ENCODE results near the gene SLC6A12. TPM values are rescaled to one million over a fixed set of nuclear protein-coding genes. Genes with fewer than 3 reads are reported as not detected.

Gene SLC6A12
- total RNA-seq, 2 donors from 2014 or later: 0.33 to 6.7 TPM

DNA sequence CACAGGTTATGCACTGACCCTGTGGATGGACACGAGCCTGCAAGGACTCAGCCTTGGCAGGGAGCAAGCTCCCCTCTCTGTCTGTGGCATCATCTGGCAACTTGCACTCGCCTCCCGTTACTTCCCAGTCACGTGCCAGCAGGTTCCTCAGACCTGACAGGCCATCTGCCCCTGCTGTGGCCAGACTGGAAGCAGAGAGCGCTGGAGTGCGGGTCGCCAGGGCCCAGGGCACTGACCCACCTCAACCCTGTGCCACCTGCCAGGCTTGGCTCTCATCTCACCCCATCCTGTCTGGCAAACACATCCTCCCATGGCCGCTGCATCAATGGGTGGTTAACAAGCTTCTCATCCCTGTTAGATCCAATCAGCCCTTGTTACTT, 28.4 kb downstream of the SLC6A12 start:
- WGBS, 2 donors: 57 to 86% methylated on average over 4 to 5 of the region's 8 CpGs
- H3K27ac ChIP-seq: no peak overlapping the region
- ATAC-seq (no peak), DNase-seq (no peak)
- intact Hi-C loops (cut with DNase I): no loop called here
- H3K27me3 ChIP-seq: no peaks in the 10 kb centered on the region
- no peaks in the 10 kb centered on the region for H3K36me3 ChIP-seq (replicated peaks in 1 of 2; ENCODE audit: insufficient read depth in 1 of 2, low read depth in 2 of 2)
- no peak for TF ChIP-seq POLR2A (IDR thresholded peaks at IDR 0.05)
- TF ChIP-seq, protein P1, sequence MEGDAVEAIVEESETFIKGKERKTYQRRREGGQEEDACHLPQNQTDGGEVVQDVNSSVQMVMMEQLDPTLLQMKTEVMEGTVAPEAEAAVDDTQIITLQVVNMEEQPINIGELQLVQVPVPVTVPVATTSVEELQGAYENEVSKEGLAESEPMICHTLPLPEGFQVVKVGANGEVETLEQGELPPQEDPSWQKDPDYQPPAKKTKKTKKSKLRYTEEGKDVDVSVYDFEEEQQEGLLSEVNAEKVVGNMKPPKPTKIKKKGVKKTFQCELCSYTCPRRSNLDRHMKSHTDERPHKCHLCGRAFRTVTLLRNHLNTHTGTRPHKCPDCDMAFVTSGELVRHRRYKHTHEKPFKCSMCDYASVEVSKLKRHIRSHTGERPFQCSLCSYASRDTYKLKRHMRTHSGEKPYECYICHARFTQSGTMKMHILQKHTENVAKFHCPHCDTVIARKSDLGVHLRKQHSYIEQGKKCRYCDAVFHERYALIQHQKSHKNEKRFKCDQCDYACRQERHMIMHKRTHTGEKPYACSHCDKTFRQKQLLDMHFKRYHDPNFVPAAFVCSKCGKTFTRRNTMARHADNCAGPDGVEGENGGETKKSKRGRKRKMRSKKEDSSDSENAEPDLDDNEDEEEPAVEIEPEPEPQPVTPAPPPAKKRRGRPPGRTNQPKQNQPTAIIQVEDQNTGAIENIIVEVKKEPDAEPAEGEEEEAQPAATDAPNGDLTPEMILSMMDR (IDR thresholded peaks at IDR 0.05): no peak
- no peak overlapping the region for H3K4me3 ChIP-seq
- peaks cover 14% of the 10 kb centered on the region for H3K4me1 ChIP-seq
- H3K9me3 ChIP-seq: no peaks in the 10 kb centered on the region

DNA sequence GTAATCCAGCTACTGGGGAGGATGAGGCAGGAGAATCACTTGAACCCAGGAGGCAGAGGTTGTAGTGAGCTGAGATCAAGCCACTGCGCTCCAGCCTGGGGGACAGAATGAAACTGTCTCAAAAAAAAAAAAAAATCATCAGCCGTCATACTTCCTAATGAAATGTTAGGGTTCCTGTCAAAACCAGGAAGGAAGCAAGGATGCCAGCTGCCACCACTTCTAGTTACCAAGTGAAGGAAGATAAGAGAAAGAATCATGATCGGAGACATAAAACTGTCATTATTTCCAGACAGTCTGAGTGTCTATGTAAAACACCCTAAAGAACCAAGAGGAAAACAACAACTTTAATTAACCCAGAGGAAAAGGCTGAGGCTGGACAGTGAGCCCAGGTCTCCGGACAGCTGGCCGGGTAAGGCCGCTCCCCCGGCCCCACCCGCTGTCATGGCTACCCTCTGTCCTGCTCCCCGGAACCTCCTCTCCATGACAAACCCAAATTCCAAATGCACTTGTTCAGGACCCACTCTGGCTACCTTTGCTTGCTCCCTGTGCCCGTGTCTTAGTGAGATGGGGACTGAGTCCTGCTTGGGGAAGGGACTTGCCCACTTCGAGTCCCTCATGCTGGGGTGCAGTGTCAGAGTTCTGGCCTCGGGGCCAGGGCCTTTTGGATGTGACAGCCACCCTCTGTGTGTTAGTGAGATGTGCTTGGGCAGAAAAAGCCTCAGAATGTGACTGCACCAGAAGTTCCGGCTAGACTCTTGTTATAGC, 29.0 kb downstream of the SLC6A12 start:
- ATAC-seq (no peak), DNase-seq (no peak)
- H3K4me1 ChIP-seq: peaks cover 14% of the 10 kb centered on the region
- no peaks in the 10 kb centered on the region for H3K9me3 ChIP-seq
- no peaks in the 10 kb centered on the region for H3K27me3 ChIP-seq
- TF ChIP-seq, protein P1 (IDR thresholded peaks at IDR 0.05): no peak
- TF ChIP-seq POLR2A (IDR thresholded peaks at IDR 0.05): no peak
- 57 to 72% methylated on average over 12 to 13 of the region's 13 CpGs for WGBS, 2 donors
- no peaks in the 10 kb centered on the region for H3K36me3 ChIP-seq (replicated peaks in 1 of 2; ENCODE audit: insufficient read depth in 1 of 2, low read depth in 2 of 2)
- H3K4me3 ChIP-seq: no peak overlapping the region
- no peak overlapping the region for H3K27ac ChIP-seq
- intact Hi-C loops (cut with DNase I): no loop called here

DNA sequence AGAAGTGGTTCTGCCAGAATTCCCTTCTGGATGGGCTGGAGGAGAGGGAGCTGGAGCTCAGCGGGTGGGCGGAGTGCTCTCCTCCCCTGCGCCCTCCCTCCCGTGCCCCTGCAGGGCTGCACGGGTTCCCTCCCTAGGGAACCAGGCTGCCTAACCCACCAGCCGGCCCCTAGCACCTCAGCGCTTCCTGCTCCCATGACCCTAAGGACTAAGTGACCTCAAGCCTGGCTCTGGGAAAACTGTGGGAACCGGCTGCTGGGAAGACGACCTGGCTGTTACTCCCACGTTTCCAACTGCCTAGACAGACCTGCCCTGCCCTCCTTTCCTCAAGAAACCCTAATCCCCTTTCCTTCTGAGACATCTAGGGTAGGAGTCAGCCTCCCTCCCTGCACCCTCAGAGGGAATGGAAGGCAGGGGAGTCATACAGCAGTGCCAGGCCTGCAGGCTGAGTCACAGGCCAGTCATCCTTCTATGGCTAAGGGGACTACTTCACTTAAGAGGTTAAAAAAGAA, 31.5 kb downstream of the SLC6A12 start:
- Histone ChIP-seq H3K27ac (no peak overlapping the region), H3K36me3 (replicated peaks in 1 of 2; ENCODE audit: insufficient read depth in 1 of 2, low read depth in 2 of 2) (no peaks in the 10 kb centered on the region), H3K4me1 (no peaks in the 10 kb centered on the region), H3K27me3 (no peaks in the 10 kb centered on the region), H3K9me3 (no peaks in the 10 kb centered on the region), H3K4me3 (no peak overlapping the region)
- TF ChIP-seq POLR2A (IDR thresholded peaks at IDR 0.05): no peak
- TF ChIP-seq, protein P1 (IDR thresholded peaks at IDR 0.05): no peak
- intact Hi-C loops (cut with DNase I): no loop called here
- no peak for DNase-seq
- 29 to 60% methylated on average over 1 to 10 of the region's 10 CpGs for WGBS, 2 donors
- ATAC-seq: no peak

DNA sequence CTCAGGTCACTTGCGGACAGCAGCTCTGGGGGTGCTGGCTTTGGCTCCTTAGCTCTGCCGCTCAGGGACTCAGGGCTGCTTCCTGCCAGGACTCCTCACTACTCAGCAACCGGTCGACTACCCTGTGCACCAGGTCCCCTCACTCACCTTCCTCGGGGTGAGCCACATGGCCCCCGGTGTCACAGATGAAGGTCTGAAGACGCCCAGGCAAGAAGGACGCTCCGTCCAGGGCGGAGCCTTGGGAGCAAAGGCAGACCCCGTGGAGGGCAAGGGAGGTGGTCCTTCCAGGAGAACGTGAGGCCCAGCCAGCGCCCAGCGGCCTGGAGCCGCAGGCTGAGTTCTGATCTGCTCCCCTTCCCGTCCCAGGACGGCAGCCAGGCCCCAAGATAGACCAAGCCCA, 32.0 kb downstream of the SLC6A12 start:
- no peak overlapping the region for H3K27ac ChIP-seq

More for the DNA sequence above, 32.0 kb downstream of the SLC6A12 start:
- TF ChIP-seq, protein P1 (IDR thresholded peaks at IDR 0.05): no peak
- no peak for TF ChIP-seq POLR2A (IDR thresholded peaks at IDR 0.05)
- H3K27me3 ChIP-seq: no peaks in the 10 kb centered on the region
- intact Hi-C loops (cut with DNase I): no loop called here
- H3K9me3 ChIP-seq: no peaks in the 10 kb centered on the region
- WGBS, 2 donors: 67 to 84% methylated on average over 10 to 15 of the region's 17 CpGs
- no peak for ATAC-seq
- no peak for DNase-seq
- H3K36me3 ChIP-seq (replicated peaks in 1 of 2; ENCODE audit: insufficient read depth in 1 of 2, low read depth in 2 of 2): no peaks in the 10 kb centered on the region
- H3K4me3 ChIP-seq: no peak overlapping the region
- H3K4me1 ChIP-seq: no peaks in the 10 kb centered on the region

All from body of pancreas (tissue), 4 donors.